Mammary epithelial cell (primary cell): ENCODE data around the gene ZNF283.

ENCODE experiments used
- EZH2 ChIP-seq: IDR thresholded peaks from 2 replicates; pipeline ENCODE4 v1.6.1; 2012; ENCODE audit warnings: low read length, inconsistent platforms, borderline replicate concordance
- TF ChIP-seq, protein P1 (sequence below), 2 donors: IDR thresholded peaks in 1 of 2; conservative IDR thresholded peaks in 1 of 2; 2 replicates each; pipeline ENCODE4 v1.5.1; 2011 to 2012; ENCODE audit warnings: inconsistent platforms in 2 of 2, low read length in 2 of 2, mild to moderate bottlenecking in 2 of 2, control low read depth in 1 of 2, low read depth in 1 of 2; ENCODE audit not compliant: insufficient read depth in 1 of 2; ENCODE audit errors: extremely low read depth in 1 of 2

- TF ChIP-seq, protein P1, sequence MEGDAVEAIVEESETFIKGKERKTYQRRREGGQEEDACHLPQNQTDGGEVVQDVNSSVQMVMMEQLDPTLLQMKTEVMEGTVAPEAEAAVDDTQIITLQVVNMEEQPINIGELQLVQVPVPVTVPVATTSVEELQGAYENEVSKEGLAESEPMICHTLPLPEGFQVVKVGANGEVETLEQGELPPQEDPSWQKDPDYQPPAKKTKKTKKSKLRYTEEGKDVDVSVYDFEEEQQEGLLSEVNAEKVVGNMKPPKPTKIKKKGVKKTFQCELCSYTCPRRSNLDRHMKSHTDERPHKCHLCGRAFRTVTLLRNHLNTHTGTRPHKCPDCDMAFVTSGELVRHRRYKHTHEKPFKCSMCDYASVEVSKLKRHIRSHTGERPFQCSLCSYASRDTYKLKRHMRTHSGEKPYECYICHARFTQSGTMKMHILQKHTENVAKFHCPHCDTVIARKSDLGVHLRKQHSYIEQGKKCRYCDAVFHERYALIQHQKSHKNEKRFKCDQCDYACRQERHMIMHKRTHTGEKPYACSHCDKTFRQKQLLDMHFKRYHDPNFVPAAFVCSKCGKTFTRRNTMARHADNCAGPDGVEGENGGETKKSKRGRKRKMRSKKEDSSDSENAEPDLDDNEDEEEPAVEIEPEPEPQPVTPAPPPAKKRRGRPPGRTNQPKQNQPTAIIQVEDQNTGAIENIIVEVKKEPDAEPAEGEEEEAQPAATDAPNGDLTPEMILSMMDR (conservative IDR thresholded peaks at IDR 0.05 in 1 of 2, IDR thresholded peaks at IDR 0.05 in 1 of 2; ENCODE audit: extremely low read depth in 1 of 2, insufficient read depth in 1 of 2, low read depth in 1 of 2, low read length in 2 of 2), result no peak
- no peak for TF ChIP-seq EZH2
These were observed 22.7 kb upstream of the ZNF283 start for GRCh38 chr19:43804432-43804831.
